ENCODE measurements around the gene ERGIC1. TPM values are rescaled to one million over a fixed set of nuclear protein-coding genes. Genes with fewer than 3 reads are reported as not detected.

ERGIC1 gene
- total and polyA plus RNA-seq, 2 of the 13 experiments (the other 11 are each of a cell fraction or from before 2014, with no cell fraction given): 78.5 to 184 TPM

GRCh38 chr5:172902497-172903472, 68.7 kb downstream of the ERGIC1 start (continued):
- TF ChIP-seq ZNF790 (CRISPR knock-in tag; IDR thresholded peaks at IDR 0.05; ENCODE audit: borderline replicate concordance): no peak
- TF ChIP-seq FOXA3 (CRISPR knock-in tag; IDR thresholded peaks at IDR 0.05): peak; percentile 45; the same call in 1 of the 2 replicates
- TF ChIP-seq ZMYM3 (CRISPR knock-in tag; IDR thresholded peaks at IDR 0.05): no peak
- TF ChIP-seq, protein P1, sequence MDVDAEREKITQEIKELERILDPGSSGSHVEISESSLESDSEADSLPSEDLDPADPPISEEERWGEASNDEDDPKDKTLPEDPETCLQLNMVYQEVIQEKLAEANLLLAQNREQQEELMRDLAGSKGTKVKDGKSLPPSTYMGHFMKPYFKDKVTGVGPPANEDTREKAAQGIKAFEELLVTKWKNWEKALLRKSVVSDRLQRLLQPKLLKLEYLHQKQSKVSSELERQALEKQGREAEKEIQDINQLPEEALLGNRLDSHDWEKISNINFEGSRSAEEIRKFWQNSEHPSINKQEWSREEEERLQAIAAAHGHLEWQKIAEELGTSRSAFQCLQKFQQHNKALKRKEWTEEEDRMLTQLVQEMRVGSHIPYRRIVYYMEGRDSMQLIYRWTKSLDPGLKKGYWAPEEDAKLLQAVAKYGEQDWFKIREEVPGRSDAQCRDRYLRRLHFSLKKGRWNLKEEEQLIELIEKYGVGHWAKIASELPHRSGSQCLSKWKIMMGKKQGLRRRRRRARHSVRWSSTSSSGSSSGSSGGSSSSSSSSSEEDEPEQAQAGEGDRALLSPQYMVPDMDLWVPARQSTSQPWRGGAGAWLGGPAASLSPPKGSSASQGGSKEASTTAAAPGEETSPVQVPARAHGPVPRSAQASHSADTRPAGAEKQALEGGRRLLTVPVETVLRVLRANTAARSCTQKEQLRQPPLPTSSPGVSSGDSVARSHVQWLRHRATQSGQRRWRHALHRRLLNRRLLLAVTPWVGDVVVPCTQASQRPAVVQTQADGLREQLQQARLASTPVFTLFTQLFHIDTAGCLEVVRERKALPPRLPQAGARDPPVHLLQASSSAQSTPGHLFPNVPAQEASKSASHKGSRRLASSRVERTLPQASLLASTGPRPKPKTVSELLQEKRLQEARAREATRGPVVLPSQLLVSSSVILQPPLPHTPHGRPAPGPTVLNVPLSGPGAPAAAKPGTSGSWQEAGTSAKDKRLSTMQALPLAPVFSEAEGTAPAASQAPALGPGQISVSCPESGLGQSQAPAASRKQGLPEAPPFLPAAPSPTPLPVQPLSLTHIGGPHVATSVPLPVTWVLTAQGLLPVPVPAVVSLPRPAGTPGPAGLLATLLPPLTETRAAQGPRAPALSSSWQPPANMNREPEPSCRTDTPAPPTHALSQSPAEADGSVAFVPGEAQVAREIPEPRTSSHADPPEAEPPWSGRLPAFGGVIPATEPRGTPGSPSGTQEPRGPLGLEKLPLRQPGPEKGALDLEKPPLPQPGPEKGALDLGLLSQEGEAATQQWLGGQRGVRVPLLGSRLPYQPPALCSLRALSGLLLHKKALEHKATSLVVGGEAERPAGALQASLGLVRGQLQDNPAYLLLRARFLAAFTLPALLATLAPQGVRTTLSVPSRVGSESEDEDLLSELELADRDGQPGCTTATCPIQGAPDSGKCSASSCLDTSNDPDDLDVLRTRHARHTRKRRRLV (CRISPR knock-in tag; IDR thresholded peaks at IDR 0.05): no peak
- no peak for TF ChIP-seq ZNF747 (CRISPR knock-in tag; IDR thresholded peaks at IDR 0.05; ENCODE audit: borderline replicate concordance)
- TF ChIP-seq, protein P2, sequence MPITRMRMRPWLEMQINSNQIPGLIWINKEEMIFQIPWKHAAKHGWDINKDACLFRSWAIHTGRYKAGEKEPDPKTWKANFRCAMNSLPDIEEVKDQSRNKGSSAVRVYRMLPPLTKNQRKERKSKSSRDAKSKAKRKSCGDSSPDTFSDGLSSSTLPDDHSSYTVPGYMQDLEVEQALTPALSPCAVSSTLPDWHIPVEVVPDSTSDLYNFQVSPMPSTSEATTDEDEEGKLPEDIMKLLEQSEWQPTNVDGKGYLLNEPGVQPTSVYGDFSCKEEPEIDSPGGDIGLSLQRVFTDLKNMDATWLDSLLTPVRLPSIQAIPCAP (CRISPR knock-in tag; IDR thresholded peaks at IDR 0.05; ENCODE audit: low read depth): no peak; the same call in 1 of the 2 replicates
- TF ChIP-seq BORCS8-MEF2B (CRISPR knock-in tag; IDR thresholded peaks at IDR 0.05): no peak
- no peak for TF ChIP-seq LCORL (IDR thresholded peaks at IDR 0.05)
- peak; percentile 22; the same call in 1 of the 2 replicates for TF ChIP-seq LCORL (CRISPR knock-in tag; IDR thresholded peaks at IDR 0.05)
- peak; percentile 49; the same call in 1 of the 2 replicates for TF ChIP-seq POLR2AphosphoS2 (IDR thresholded peaks at IDR 0.05; ENCODE audit: low read depth, low read length)
- TF ChIP-seq ZNF75D (CRISPR knock-in tag; IDR thresholded peaks at IDR 0.05; ENCODE audit: borderline replicate concordance): no peak
- peak; percentile 81 for TF ChIP-seq STAG1 (CRISPR knock-in tag; IDR thresholded peaks at IDR 0.05)
- TF ChIP-seq, protein P3, sequence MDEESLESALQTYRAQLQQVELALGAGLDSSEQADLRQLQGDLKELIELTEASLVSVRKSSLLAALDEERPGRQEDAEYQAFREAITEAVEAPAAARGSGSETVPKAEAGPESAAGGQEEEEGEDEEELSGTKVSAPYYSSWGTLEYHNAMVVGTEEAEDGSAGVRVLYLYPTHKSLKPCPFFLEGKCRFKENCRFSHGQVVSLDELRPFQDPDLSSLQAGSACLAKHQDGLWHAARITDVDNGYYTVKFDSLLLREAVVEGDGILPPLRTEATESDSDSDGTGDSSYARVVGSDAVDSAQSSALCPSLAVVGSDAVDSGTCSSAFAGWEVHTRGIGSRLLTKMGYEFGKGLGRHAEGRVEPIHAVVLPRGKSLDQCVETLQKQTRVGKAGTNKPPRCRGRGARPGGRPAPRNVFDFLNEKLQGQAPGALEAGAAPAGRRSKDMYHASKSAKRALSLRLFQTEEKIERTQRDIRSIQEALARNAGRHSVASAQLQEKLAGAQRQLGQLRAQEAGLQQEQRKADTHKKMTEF (CRISPR knock-in tag; IDR thresholded peaks at IDR 0.05): peak; percentile 71
- peak; percentile 21; the same call in 1 of the 2 replicates for TF ChIP-seq ZNF501 (CRISPR knock-in tag; IDR thresholded peaks at IDR 0.05)
- no peak; the same call in 1 of the 2 replicates for TF ChIP-seq MEIS2 (CRISPR knock-in tag; IDR thresholded peaks at IDR 0.05)
- no peak for TF ChIP-seq SP2 (CRISPR knock-in tag; IDR thresholded peaks at IDR 0.05)
- TF ChIP-seq SAFB2 (CRISPR knock-in tag; IDR thresholded peaks at IDR 0.05; ENCODE audit: borderline replicate concordance, low read depth): no peak
- no peak for TF ChIP-seq ZNF547 (CRISPR knock-in tag; IDR thresholded peaks at IDR 0.05)
- TF ChIP-seq SALL1 (CRISPR knock-in tag; IDR thresholded peaks at IDR 0.05): peak; percentile 72
- no peak for TF ChIP-seq TGIF2 (CRISPR knock-in tag; IDR thresholded peaks at IDR 0.05)
- TF ChIP-seq THRA (CRISPR knock-in tag; IDR thresholded peaks at IDR 0.05; ENCODE audit: borderline replicate concordance): no peak
